ENCODE data around the gene UBE3C.

The UBE3C gene

GRCh38 chr7:157189405-157189804 is 50.7 kb downstream of the UBE3C start:
- H3K4me3 ChIP-seq (ENCODE audit: insufficient read depth in 1 of 2, low read depth in 1 of 2, low read length in 2 of 2): no peak overlapping the region
- H2BK120ac ChIP-seq (ENCODE audit: low read depth, low read length): no peak overlapping the region
- no peak overlapping the region for H3K23ac ChIP-seq (ENCODE audit: low read length in 2 of 2)
- H3K9me3 ChIP-seq (ENCODE audit: control insufficient read depth, low read length): no peaks in the 10 kb centered on the region
- H3K4me1 ChIP-seq (ENCODE audit: control insufficient read depth, insufficient read depth, low read depth, low read length): peaks cover 3% of the 10 kb centered on the region
- H3K18ac ChIP-seq (ENCODE audit: low read depth in 1 of 2, low read length in 2 of 2): no peak overlapping the region
- H4K91ac ChIP-seq (ENCODE audit: low read length): no peak overlapping the region
- H2AK5ac ChIP-seq (ENCODE audit: low read length, severe bottlenecking): no peak overlapping the region
- H2BK15ac ChIP-seq (ENCODE audit: low read depth, poor library complexity, severe bottlenecking): no peak overlapping the region
- no peak overlapping the region for H2BK12ac ChIP-seq (ENCODE audit: low read length in 2 of 2)
- H2AFZ ChIP-seq (ENCODE audit: low read depth, low read length): no peak overlapping the region
- no peak for DNase-seq
- no peak overlapping the region for H3K4ac ChIP-seq (ENCODE audit: low read depth in 1 of 2, low read length in 2 of 2)
- peaks cover 30 to 95% of the 10 kb centered on the region in 2 experiments for H3K36me3 ChIP-seq (ENCODE audit: control insufficient read depth in 1 of 2, insufficient read depth in 2 of 2, low read depth in 1 of 2, low read length in 2 of 2)
- H3K9ac ChIP-seq (ENCODE audit: low read length): no peak overlapping the region
- no peak overlapping the region for H2BK5ac ChIP-seq (ENCODE audit: low read depth, low read length, poor library complexity, severe bottlenecking)
- H3K4me2 ChIP-seq (ENCODE audit: low read length, poor library complexity, severe bottlenecking): no peak overlapping the region
- H3K27me3 ChIP-seq (ENCODE audit: control insufficient read depth in 1 of 2, insufficient read depth in 1 of 2, low read length in 2 of 2): no peaks in the 10 kb centered on the region
- H3K27ac ChIP-seq (ENCODE audit: low read length, poor library complexity, severe bottlenecking): no peak overlapping the region
- no peak overlapping the region for H3K14ac ChIP-seq (ENCODE audit: low read length in 2 of 2)
- H3K79me1 ChIP-seq (replicated peaks; ENCODE audit: low read length, poor library complexity, severe bottlenecking): peaks cover 23% of the 10 kb centered on the region
- H4K8ac ChIP-seq (ENCODE audit: low read length): no peak overlapping the region
- 98% methylated on average over 6 of the region's 6 CpGs for WGBS

- no peak for DNase-seq
- H2BK120ac ChIP-seq (ENCODE audit: low read depth, low read length): no peak overlapping the region
- H3K4me3 ChIP-seq (ENCODE audit: insufficient read depth in 1 of 2, low read depth in 1 of 2, low read length in 2 of 2): no peak overlapping the region
- H3K4me2 ChIP-seq (ENCODE audit: low read length, poor library complexity, severe bottlenecking): no peak overlapping the region
- H3K18ac ChIP-seq (ENCODE audit: low read depth in 1 of 2, low read length in 2 of 2): no peak overlapping the region
- H4K8ac ChIP-seq (ENCODE audit: low read length): no peak overlapping the region
- peaks cover 24% of the 10 kb centered on the region for H3K79me1 ChIP-seq (replicated peaks; ENCODE audit: low read length, poor library complexity, severe bottlenecking)
- no peaks in the 10 kb centered on the region for H3K27me3 ChIP-seq (ENCODE audit: control insufficient read depth in 1 of 2, insufficient read depth in 1 of 2, low read length in 2 of 2)
- H3K14ac ChIP-seq (ENCODE audit: low read length in 2 of 2): no peak overlapping the region
- no peak overlapping the region for H2BK5ac ChIP-seq (ENCODE audit: low read depth, low read length, poor library complexity, severe bottlenecking)
- no peak overlapping the region for H2AFZ ChIP-seq (ENCODE audit: low read depth, low read length)
- 100% methylated on average over 2 of the region's 3 CpGs for WGBS
- no peak overlapping the region for H2BK15ac ChIP-seq (ENCODE audit: low read depth, poor library complexity, severe bottlenecking)
- no peaks in the 10 kb centered on the region for H3K9me3 ChIP-seq (ENCODE audit: control insufficient read depth, low read length)
- H3K23ac ChIP-seq (ENCODE audit: low read length in 2 of 2): no peak overlapping the region
- H3K4ac ChIP-seq (ENCODE audit: low read depth in 1 of 2, low read length in 2 of 2): no peak overlapping the region
- H4K91ac ChIP-seq (ENCODE audit: low read length): no peak overlapping the region
- no peak overlapping the region for H2AK5ac ChIP-seq (ENCODE audit: low read length, severe bottlenecking)
- no peak overlapping the region for H3K9ac ChIP-seq (ENCODE audit: low read length)
- H2BK12ac ChIP-seq (ENCODE audit: low read length in 2 of 2): no peak overlapping the region
- peaks cover 19 to 92% of the 10 kb centered on the region in 2 experiments for H3K36me3 ChIP-seq (ENCODE audit: control insufficient read depth in 1 of 2, insufficient read depth in 2 of 2, low read depth in 1 of 2, low read length in 2 of 2)
- peaks cover 3% of the 10 kb centered on the region for H3K4me1 ChIP-seq (ENCODE audit: control insufficient read depth, insufficient read depth, low read depth, low read length)
- H3K27ac ChIP-seq (ENCODE audit: low read length, poor library complexity, severe bottlenecking): no peak overlapping the region
These were observed 54.1 kb downstream of the UBE3C start for GRCh38 chr7:157192861-157193260.

DNA sequence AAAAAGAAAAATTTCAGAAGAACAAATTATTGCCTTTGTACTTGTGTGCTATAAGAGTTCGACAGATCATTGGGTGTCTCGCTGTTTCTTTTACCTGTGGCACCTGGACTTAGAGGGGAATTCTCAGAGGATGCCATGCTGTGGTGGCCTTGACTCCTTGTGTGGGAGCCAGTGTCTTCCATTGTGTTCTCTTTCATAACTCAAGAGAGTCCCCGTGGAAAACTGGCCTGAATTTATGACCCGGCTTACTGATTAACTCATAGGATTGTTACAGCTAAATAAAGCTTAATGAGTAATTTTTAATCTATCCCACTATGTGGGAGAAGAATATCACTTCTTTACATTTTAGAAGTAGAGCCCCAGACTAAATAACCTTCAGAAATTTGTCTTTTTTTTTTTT is 54.5 kb downstream of the UBE3C start:
- Histone ChIP-seq H2BK15ac (ENCODE audit: low read depth, poor library complexity, severe bottlenecking) (no peak overlapping the region), H2AK5ac (ENCODE audit: low read length, severe bottlenecking) (no peak overlapping the region), H3K23ac (ENCODE audit: low read length in 2 of 2) (no peak overlapping the region), H3K4ac (ENCODE audit: low read depth in 1 of 2, low read length in 2 of 2) (no peak overlapping the region), H4K91ac (ENCODE audit: low read length) (no peak overlapping the region), H2BK12ac (ENCODE audit: low read length in 2 of 2) (no peak overlapping the region), H2BK120ac (ENCODE audit: low read depth, low read length) (no peak overlapping the region), H3K14ac (ENCODE audit: low read length in 2 of 2) (no peak overlapping the region), H3K27me3 (ENCODE audit: control insufficient read depth in 1 of 2, insufficient read depth in 1 of 2, low read length in 2 of 2) (no peaks in the 10 kb centered on the region), H3K36me3 (ENCODE audit: control insufficient read depth in 1 of 2, insufficient read depth in 2 of 2, low read depth in 1 of 2, low read length in 2 of 2) (peaks cover 20 to 92% of the 10 kb centered on the region in 2 experiments), H3K4me2 (ENCODE audit: low read length, poor library complexity, severe bottlenecking) (no peak overlapping the region), H3K9me3 (ENCODE audit: control insufficient read depth, low read length) (no peaks in the 10 kb centered on the region), H3K79me1 (replicated peaks; ENCODE audit: low read length, poor library complexity, severe bottlenecking) (peaks cover 27% of the 10 kb centered on the region), H3K9ac (ENCODE audit: low read length) (no peak overlapping the region), H3K27ac (ENCODE audit: low read length, poor library complexity, severe bottlenecking) (peak overlapping the region; percentile 7), H4K8ac (ENCODE audit: low read length) (no peak overlapping the region), H3K4me3 (ENCODE audit: insufficient read depth in 1 of 2, low read depth in 1 of 2, low read length in 2 of 2) (no peak overlapping the region), H3K18ac (ENCODE audit: low read depth in 1 of 2, low read length in 2 of 2) (no peak overlapping the region), H2AFZ (ENCODE audit: low read depth, low read length) (no peak overlapping the region), H3K4me1 (ENCODE audit: control insufficient read depth, insufficient read depth, low read depth, low read length) (peaks cover 3% of the 10 kb centered on the region), H2BK5ac (ENCODE audit: low read depth, low read length, poor library complexity, severe bottlenecking) (no peak overlapping the region)
- WGBS: 98% methylated on average over 2 of the region's 4 CpGs
- DNase-seq: no peak

DNA sequence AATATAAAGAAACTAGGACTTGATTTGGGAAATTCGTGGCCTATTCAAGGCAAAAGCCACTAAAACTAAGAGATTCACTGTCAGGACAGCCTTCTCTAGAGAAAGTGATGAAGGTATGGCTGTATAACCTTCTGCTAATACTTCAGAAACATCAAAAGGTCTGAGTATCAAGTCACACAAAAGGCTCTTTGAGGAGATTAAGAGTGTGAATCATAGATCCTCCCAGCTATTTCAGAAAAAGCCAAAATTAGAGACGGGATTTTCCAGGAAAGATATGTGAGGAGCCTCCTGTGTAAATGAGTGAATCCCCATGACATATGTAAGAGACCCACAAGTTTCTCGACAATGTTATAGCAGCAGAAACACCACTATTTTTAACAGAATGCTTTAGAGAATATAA is 56.2 kb downstream of the UBE3C start:
- Histone ChIP-seq H4K8ac (ENCODE audit: low read length) (no peak overlapping the region), H3K14ac (ENCODE audit: low read length in 2 of 2) (no peak overlapping the region), H2AK5ac (ENCODE audit: low read length, severe bottlenecking) (no peak overlapping the region), H2BK5ac (ENCODE audit: low read depth, low read length, poor library complexity, severe bottlenecking) (no peak overlapping the region), H4K91ac (ENCODE audit: low read length) (no peak overlapping the region), H2BK120ac (ENCODE audit: low read depth, low read length) (no peak overlapping the region), H3K4me1 (ENCODE audit: control insufficient read depth, insufficient read depth, low read depth, low read length) (peaks cover 3% of the 10 kb centered on the region), H3K9me3 (ENCODE audit: control insufficient read depth, low read length) (no peaks in the 10 kb centered on the region), H3K4me2 (ENCODE audit: low read length, poor library complexity, severe bottlenecking) (no peak overlapping the region), H2BK12ac (ENCODE audit: low read length in 2 of 2) (no peak overlapping the region), H3K18ac (ENCODE audit: low read depth in 1 of 2, low read length in 2 of 2) (no peak overlapping the region), H3K9ac (ENCODE audit: low read length) (no peak overlapping the region), H3K4ac (ENCODE audit: low read depth in 1 of 2, low read length in 2 of 2) (no peak overlapping the region), H3K27me3 (ENCODE audit: control insufficient read depth in 1 of 2, insufficient read depth in 1 of 2, low read length in 2 of 2) (no peaks in the 10 kb centered on the region), H2BK15ac (ENCODE audit: low read depth, poor library complexity, severe bottlenecking) (no peak overlapping the region), H3K4me3 (ENCODE audit: insufficient read depth in 1 of 2, low read depth in 1 of 2, low read length in 2 of 2) (no peak overlapping the region), H2AFZ (ENCODE audit: low read depth, low read length) (no peak overlapping the region), H3K23ac (ENCODE audit: low read length in 2 of 2) (no peak overlapping the region), H3K36me3 (ENCODE audit: control insufficient read depth in 1 of 2, insufficient read depth in 2 of 2, low read depth in 1 of 2, low read length in 2 of 2) (peaks cover 16 to 83% of the 10 kb centered on the region in 2 experiments), H3K27ac (ENCODE audit: low read length, poor library complexity, severe bottlenecking) (no peak overlapping the region), H3K79me1 (replicated peaks; ENCODE audit: low read length, poor library complexity, severe bottlenecking) (peaks cover 27% of the 10 kb centered on the region)
- 57% methylated on average over 1 of the region's 3 CpGs for WGBS
- no peak for DNase-seq

Data from mesenchymal stem cell (in vitro differentiated cells and primary cell).